Heart right ventricle (tissue), 16 donors: ENCODE measurements around the gene RAI14. TPM values are rescaled to one million over a fixed set of nuclear protein-coding genes. Genes with fewer than 3 reads are reported as not detected.

ENCODE experiments used
- ATAC-seq, 8 donors: fragments of 200-7000 bp; cut with Tn5 transposase; one replicate each; pipeline ENCODE4 v1.9.1; 2020; ENCODE audit warnings: mild to moderate bottlenecking in 8 of 8, moderate library complexity in 8 of 8, moderate number of reproducible peaks in 1 of 8
- DNase-seq, 2 donors: peaks; one replicate each; pipeline ENCODE4 v3.0.0-alpha.2; 2020
- H3K27ac ChIP-seq, 10 donors: fragments of 200-600 bp; sonication (generic) in 2 of 10; one replicate each; pipeline versions ENCODE4 v1.5.0 to v1.8.0; 2020 to 2022; ENCODE audit warnings: mild to moderate bottlenecking in 3 of 10
- H3K27me3 ChIP-seq, 7 donors: fragments of 200-600 bp; one replicate each; pipeline ENCODE4 v1.8.0; 2021 to 2022; ENCODE audit warnings: mild to moderate bottlenecking in 2 of 7
- H3K36me3 ChIP-seq, 9 donors: fragments of 200-600 bp; sonication (generic) in 1 of 9; one replicate each; pipeline versions ENCODE4 v1.5.0 to v1.8.0; 2020 to 2022; ENCODE audit warnings: mild to moderate bottlenecking in 2 of 9
- H3K4me1 ChIP-seq, 9 donors: fragments of 200-600 bp; sonication (generic) in 1 of 9; one replicate each; pipeline versions ENCODE4 v1.5.0 to v1.8.0; 2020 to 2022; ENCODE audit warnings: mild to moderate bottlenecking in 4 of 9
- H3K4me3 ChIP-seq, 10 donors: fragments of 200-600 bp; sonication (generic) in 2 of 10; one replicate each; pipeline versions ENCODE4 v1.5.0 to v1.8.0; 2020 to 2022; ENCODE audit warnings: mild to moderate bottlenecking in 7 of 10, moderate library complexity in 2 of 10
- H3K9me3 ChIP-seq, 11 donors: fragments of 200-600 bp in 10 of 11; sonication (generic) in 2 of 11; one replicate each; pipeline versions ENCODE4 v1.5.0 to v1.8.0; 2013 to 2022; ENCODE audit warnings: mild to moderate bottlenecking in 2 of 11, control low read depth in 1 of 11, moderate library complexity in 1 of 11
- WGBS, 2 donors: extraction: QIAGEN DNeasy Blood & Tissue Kit; methylation state at CpG; one replicate each; pipeline ENCODE4 v1.1.7; 2013; ENCODE audit warnings: inconsistent platforms in 1 of 2; 5-methylcytosine and 5-hydroxymethylcytosine counted together
- intact Hi-C, 10 donors: fragments of 100-400 bp; cut with DNase I; formaldehyde crosslinking; loops; one replicate each; pipeline versions ENCODE4 v1.11.1 to v1.14.2; 2022
- polyA plus RNA-seq, 2 donors: library from polyadenylated mRNA; stranded (reverse); fragments of 200-250 nt; gene quantifications; one replicate each; pipeline ENCODE4 v1.2.3, GENCODE V29; 2013
- total RNA-seq, 10 donors: library from RNA; stranded (reverse); fragmentation: NEBNext Ultra II Directional in 3 of 10; extraction: Animal tissue kit (Norgen Biotek cat#: 25700) in 3 of 10; gene quantifications; one replicate each; pipeline versions ENCODE4 v1.2.1 to v1.2.4, GENCODE V29; 2021 to 2023
- TF ChIP-seq, protein P1 (sequence below), 9 donors: fragments of 200-600 bp; sonication (generic) in 2 of 9; IDR thresholded peaks; one replicate each; pipeline versions ENCODE4 v1.5.0 to v1.8.0; 2021 to 2022; ENCODE audit warnings: antibody characterized with exemption in 9 of 9, mild to moderate bottlenecking in 5 of 9, moderate library complexity in 1 of 9
- donor health status: Arrhythmogenic right ventricular cardiomyopathy.
- donor health status: ischemic (EF 13 %, LVEDD 7.1; RV severe dilation, severe dysfunction).
- donor health status: healthy with polysubstance abuse.
- donor health status: DM: no; HTN: yes; CAD: no.
- donor health status: DM: no; HTN: no; CAD: no.
- donor health status: ischemic (EF 25% LVEDD 6.9; RV normal size, moderate dysfunction).
- donor health status: ischemic (EF 25% LVEDD 5.7; RV mildly dilated, moderate dysfunction).
- donor health status: healthy.
- donor health status: DM: yes; HTN: yes; CAD: no.
- donor health status: Ischemic cardiomyopathy.
- donor health status: ischemic (EF 35%, LVEDD 5.7; RV mildly dilated, moderate dysfunction).
- donor health status: nonischemic (EF 11% LVEDD 7.7; RV severe dilation, severe dysfunction).
- donor health status: DM: yes; HTN: yes; CAD: no.
- donor health status: PGD.
- donor health status: ischemic (EF 29% LVEDD 5.4; RV normal size, mild dysfunction).
- donor health status: nonischemic (EF 23%, LVEDD 6.1; RV moderate dilation, normal function).

Gene RAI14
- total and polyA plus RNA-seq, 12 donors, result 3.3 to 25.5 (median 9.3) TPM

DNA sequence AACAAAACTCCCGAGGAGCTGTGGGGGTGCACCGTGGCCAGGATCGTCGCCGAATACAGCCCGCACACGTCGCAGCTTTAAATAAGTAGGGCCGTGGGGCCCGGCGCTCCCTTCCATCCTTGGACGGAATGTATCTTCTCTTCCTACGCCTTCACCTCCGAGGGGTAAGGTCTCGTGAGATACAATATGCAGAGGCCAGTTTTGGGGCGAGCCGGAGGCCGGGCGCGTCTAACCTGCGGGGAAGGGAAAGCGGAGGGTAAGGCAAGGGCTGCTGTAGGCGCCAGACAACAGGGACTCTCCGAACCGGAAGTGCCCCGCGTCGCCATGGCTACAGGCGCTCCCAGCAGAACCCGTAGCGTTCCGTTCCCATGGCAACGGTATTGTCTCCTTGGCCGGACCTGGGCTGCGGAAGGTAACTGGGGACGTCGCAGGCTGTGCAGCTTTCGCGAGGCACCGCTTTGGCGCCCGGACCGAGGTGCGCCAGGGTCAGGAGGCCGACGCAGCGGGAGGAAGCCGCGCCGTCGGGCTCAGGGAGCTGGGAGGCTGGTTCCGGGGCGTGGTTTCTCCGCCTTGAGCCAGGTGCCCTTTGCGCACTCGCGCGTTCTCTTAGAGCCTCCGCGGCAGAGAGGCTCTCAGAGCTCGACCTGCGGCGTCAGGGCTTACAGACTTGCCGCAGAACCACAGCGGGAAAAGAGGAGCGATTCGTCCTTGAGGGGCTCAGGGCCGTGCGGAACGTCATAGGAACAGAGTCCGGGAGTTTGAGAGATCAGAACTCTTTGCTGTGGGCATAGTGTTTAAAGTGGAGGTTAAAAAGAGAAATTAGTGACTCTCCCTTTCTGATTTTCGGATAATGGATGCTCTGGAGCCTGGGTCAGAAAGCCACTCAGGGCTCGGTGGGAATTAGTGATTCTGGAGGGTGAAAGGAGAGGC is 182.9 kb downstream of the RAI14 start, which contains the start of gene TTC23L:
TSS of gene TTC23L (plus strand) at position 380 of the 930 bp plus-strand sequence. CDS start 1,508 bp downstream, outside the sequence.
- TF ChIP-seq, protein P1, sequence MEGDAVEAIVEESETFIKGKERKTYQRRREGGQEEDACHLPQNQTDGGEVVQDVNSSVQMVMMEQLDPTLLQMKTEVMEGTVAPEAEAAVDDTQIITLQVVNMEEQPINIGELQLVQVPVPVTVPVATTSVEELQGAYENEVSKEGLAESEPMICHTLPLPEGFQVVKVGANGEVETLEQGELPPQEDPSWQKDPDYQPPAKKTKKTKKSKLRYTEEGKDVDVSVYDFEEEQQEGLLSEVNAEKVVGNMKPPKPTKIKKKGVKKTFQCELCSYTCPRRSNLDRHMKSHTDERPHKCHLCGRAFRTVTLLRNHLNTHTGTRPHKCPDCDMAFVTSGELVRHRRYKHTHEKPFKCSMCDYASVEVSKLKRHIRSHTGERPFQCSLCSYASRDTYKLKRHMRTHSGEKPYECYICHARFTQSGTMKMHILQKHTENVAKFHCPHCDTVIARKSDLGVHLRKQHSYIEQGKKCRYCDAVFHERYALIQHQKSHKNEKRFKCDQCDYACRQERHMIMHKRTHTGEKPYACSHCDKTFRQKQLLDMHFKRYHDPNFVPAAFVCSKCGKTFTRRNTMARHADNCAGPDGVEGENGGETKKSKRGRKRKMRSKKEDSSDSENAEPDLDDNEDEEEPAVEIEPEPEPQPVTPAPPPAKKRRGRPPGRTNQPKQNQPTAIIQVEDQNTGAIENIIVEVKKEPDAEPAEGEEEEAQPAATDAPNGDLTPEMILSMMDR (IDR thresholded peaks at IDR 0.05), result no peak
- Histone ChIP-seq H3K27ac (peak within 1 kb of the TSS in 7 of 10 donors; percentile 9 to 36 (median 23)), H3K4me1 (peaks cover 0 to 12% (median 3%) of the 10 kb centered on the region in 9 donors), H3K9me3 (no peaks in the 10 kb centered on the region), H3K27me3 (peaks cover 0 to 5% (median 0%) of the 10 kb centered on the region in 7 donors), H3K4me3 (peak within 1 kb of the TSS; percentile 60 to 88 (median 72)), H3K36me3 (no peaks in the 10 kb centered on the region)
- ATAC-seq (peak; percentile 92 to 97 (median 96)), DNase-seq (peak; percentile 84 to 88)
- intact Hi-C loops, result loop anchor here in 4 of 10 donors (2.0 to 10.0 kb wide), 3 partner anchors 182 to 317 kb away; partner anchors contain the start of gene RAI14 (in 3 of the 4)
- WGBS, 2 donors, result 2 to 4% methylated on average over 73 of the region's 73 CpGs

DNA sequence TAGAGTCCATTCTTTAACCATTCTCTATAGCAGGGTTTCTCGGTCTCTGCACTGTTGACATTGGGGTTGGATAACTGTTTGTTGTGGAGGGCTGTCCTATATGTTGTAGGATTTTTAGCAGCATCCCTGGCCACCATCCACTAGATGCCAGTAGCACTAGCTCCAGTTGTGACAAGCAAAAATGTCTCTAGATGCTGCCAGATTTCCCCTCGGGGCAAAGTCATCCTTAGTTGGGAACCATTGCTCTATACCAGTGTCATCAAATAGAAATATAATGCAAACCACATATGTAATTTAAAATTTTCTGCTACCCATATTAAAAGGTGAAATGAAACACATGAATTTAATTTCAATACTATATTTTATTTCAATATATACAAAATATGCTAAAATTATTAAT is 185.7 kb downstream of the RAI14 start:
- TF ChIP-seq, protein P1 (IDR thresholded peaks at IDR 0.05), result no peak
- ATAC-seq (no peak), DNase-seq (no peak)
- Histone ChIP-seq H3K27ac (no peak overlapping the region), H3K36me3 (no peaks in the 10 kb centered on the region), H3K4me3 (no peak overlapping the region), H3K9me3 (no peaks in the 10 kb centered on the region), H3K4me1 (peaks cover 0 to 12% (median 3%) of the 10 kb centered on the region in 9 donors), H3K27me3 (peaks cover 0 to 5% (median 0%) of the 10 kb centered on the region in 7 donors)
- intact Hi-C loops, result no loop called here
- 90% methylated on average over 2 of the region's 2 CpGs for WGBS, 2 donors

DNA sequence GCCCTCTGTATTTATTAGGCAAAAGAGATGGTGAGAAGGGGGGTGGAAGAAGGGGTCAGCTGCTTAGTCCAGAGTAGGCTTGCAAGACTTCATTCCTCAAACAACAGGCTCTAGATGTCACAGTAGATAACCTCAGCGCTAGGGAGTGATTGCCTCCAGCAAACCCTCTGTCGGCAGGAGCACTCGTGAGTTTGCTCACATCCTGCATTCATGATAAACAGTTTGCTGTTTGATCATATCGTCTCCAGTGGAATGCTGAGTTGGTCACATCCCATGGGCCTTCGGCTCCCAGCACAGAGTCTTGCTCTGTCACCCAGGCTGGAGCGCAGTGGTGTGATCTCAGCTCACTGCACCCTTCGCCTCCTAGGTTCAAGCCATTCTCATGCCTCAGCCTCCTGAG is 186.4 kb downstream of the RAI14 start:
- ATAC-seq (no peak), DNase-seq (no peak)
- H3K4me1 ChIP-seq, result peaks cover 0 to 12% (median 3%) of the 10 kb centered on the region in 9 donors
- TF ChIP-seq, protein P1 (IDR thresholded peaks at IDR 0.05), result no peak
- no peak overlapping the region for H3K27ac ChIP-seq
- H3K27me3 ChIP-seq, result peaks cover 0 to 5% (median 0%) of the 10 kb centered on the region in 7 donors
- no peak overlapping the region for H3K4me3 ChIP-seq
- intact Hi-C loops, result no loop called here
- H3K9me3 ChIP-seq, result no peaks in the 10 kb centered on the region
- no peaks in the 10 kb centered on the region for H3K36me3 ChIP-seq
- 85 to 89% methylated on average over 7 of the region's 7 CpGs for WGBS, 2 donors

DNA sequence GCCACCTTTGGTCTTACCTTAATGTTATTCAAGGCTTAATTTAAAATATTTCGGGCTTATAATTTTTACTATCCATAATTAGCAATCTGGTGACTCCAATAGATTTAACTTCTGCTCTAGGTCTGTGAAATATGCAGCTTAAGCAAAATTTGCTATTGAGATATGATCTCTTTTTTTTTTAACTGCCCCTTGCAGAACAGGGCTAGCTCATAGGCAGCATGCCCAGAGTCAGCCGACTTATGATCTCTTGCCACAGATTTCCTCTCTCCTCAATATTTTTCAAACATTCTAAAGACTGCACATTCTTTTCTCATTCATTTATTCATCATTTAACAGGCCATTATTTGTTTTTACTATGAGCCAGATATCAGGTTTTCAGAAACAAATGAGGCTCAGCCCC is 187.4 kb downstream of the RAI14 start:
- Histone ChIP-seq H3K4me3 (no peak overlapping the region), H3K27me3 (peaks cover 0 to 5% (median 0%) of the 10 kb centered on the region in 7 donors), H3K9me3 (no peaks in the 10 kb centered on the region), H3K36me3 (no peaks in the 10 kb centered on the region), H3K27ac (no peak overlapping the region), H3K4me1 (peaks cover 0 to 10% (median 2%) of the 10 kb centered on the region in 9 donors)
- intact Hi-C loops, result no loop called here
- ATAC-seq (no peak), DNase-seq (no peak)
- TF ChIP-seq, protein P1 (IDR thresholded peaks at IDR 0.05), result no peak
- 78 to 79% methylated on average over 2 of the region's 2 CpGs for WGBS, 2 donors
